H1 (cell line): ENCODE data around the gene SPOCK1. TPM values are rescaled to one million over a fixed set of nuclear protein-coding genes. Genes with fewer than 3 reads are reported as not detected.

Experiments
- CTCF ChIA-PET: fragments of 300-600 bp; sonication (Branson Sonifier 250); formaldehyde crosslinking; loops from one replicate; lab custom pipeline; 2021; ENCODE audit not compliant: partially characterized antibody; lab: Charles Lee
- POLR2A ChIA-PET: fragments of 300-600 bp; sonication (Branson Sonifier 250); formaldehyde crosslinking; loops from one replicate; lab custom pipeline; 2021; ENCODE audit warnings: inconsistent platforms; ENCODE audit not compliant: partially characterized antibody; lab: Charles Lee
- DNase-seq, 2 experiments: peaks; one replicate each; pipeline versions ENCODE4 v3.0.0 to v3.0.0-alpha.2; 2010 to 2022; ENCODE audit warnings: low spot score in 2 of 2, low read depth in 1 of 2, mixed read lengths in 1 of 2
- FAIRE-seq: peaks from 2 replicates; lab custom pipeline; 2011; peaks lifted over from hg19 to GRCh38; lab: Jason Lieb, UNC
- H2AFZ ChIP-seq: 2 replicates; pipeline ENCODE4 v1.8.1; 2012; ENCODE audit warnings: low read length, inconsistent platforms
- H2AK5ac ChIP-seq: 2 replicates; pipeline ENCODE4 v1.6.1; 2013; ENCODE audit warnings: low read depth, low read length
- H2BK120ac ChIP-seq: replicated peaks from 2 replicates; pipeline ENCODE3; 2013; ENCODE audit warnings: low read depth, low read length, inconsistent platforms
- H2BK12ac ChIP-seq: 2 replicates; pipeline ENCODE4 v1.6.1; 2013; ENCODE audit warnings: low read depth, low read length
- H2BK15ac ChIP-seq: 2 replicates; pipeline ENCODE4 v1.6.1; 2013; ENCODE audit warnings: low read length
- H2BK20ac ChIP-seq: 2 replicates; pipeline ENCODE4 v1.6.1; 2013; ENCODE audit warnings: low read length
- H2BK5ac ChIP-seq: 2 replicates; pipeline ENCODE4 v1.6.1; 2013; ENCODE audit warnings: low read depth, low read length
- H3K14ac ChIP-seq: 2 replicates; pipeline ENCODE4 v1.6.1; 2013; ENCODE audit warnings: inconsistent platforms; ENCODE audit not compliant: insufficient read length
- H3K18ac ChIP-seq: 2 replicates; pipeline ENCODE4 v1.6.1; 2013; ENCODE audit warnings: low read length; ENCODE audit errors: extremely low read depth
- H3K23ac ChIP-seq: 2 replicates; pipeline ENCODE4 v1.6.1; 2013; ENCODE audit warnings: inconsistent platforms; ENCODE audit not compliant: insufficient read length
- H3K23me2 ChIP-seq: 2 replicates; pipeline ENCODE4 v1.6.1; 2013; ENCODE audit warnings: low read depth, low read length
- H3K27ac ChIP-seq: 2 replicates; pipeline ENCODE4 v1.6.1; 2011; ENCODE audit warnings: low read depth, low read length, inconsistent platforms
- H3K27me3 ChIP-seq, 4 experiments: replicated peaks in 1 of 4; 1 replicate in 1 of 4; 2 replicates in 3 of 4; pipeline versions ENCODE4 v1.6.1 to v1.8.1; 2011 to 2013; ENCODE audit warnings: low read length in 3 of 4, mild to moderate bottlenecking in 3 of 4, inconsistent platforms in 2 of 4, mixed read lengths in 2 of 4, moderate library complexity in 1 of 4; ENCODE audit not compliant: control insufficient read depth in 3 of 4, insufficient read depth in 3 of 4; ENCODE audit errors: extremely low read depth in 1 of 4
- H3K36me3 ChIP-seq, 4 experiments: 2 replicates each; pipeline versions ENCODE4 v1.6.1 to v1.8.1; 2011 to 2013; ENCODE audit warnings: mild to moderate bottlenecking in 4 of 4, low read length in 3 of 4, moderate library complexity in 2 of 4, control low read depth in 1 of 4, inconsistent platforms in 1 of 4; ENCODE audit not compliant: insufficient read depth in 4 of 4, control insufficient read depth in 2 of 4
- H3K4ac ChIP-seq: replicated peaks from 2 replicates; pipeline ENCODE3; 2013; ENCODE audit warnings: low read length, low read depth, mixed read lengths, inconsistent platforms; ENCODE audit not compliant: insufficient read length
- H3K4me1 ChIP-seq, 4 experiments: replicated peaks in 1 of 4; 1 replicate in 1 of 4; 2 replicates in 3 of 4; pipeline versions ENCODE4 v1.6.1 to v1.8.1; 2011 to 2013; ENCODE audit warnings: low read length in 3 of 4, inconsistent platforms in 2 of 4, mixed read lengths in 1 of 4; ENCODE audit not compliant: insufficient read depth in 4 of 4, control insufficient read depth in 3 of 4
- H3K4me2 ChIP-seq, 2 experiments: 2 replicates each; pipeline versions ENCODE4 v1.6.1 to v1.8.1; 2011 to 2013; ENCODE audit warnings: low read depth in 2 of 2, low read length in 2 of 2, control low read depth in 1 of 2, inconsistent platforms in 1 of 2, mild to moderate bottlenecking in 1 of 2; ENCODE audit not compliant: insufficient read depth in 1 of 2
- H3K4me3 ChIP-seq, 4 experiments: fragments of 200-600, 300-600 bp in 1 of 4; sonication (generic), shearing (Covaris generic), sonication (Bioruptor Twin) in 1 of 4; 2 replicates each; pipeline versions ENCODE4 v1.5.1 to v1.8.1; 2011 to 2016; ENCODE audit warnings: low read length in 4 of 4, low read depth in 3 of 4, control low read depth in 2 of 4, inconsistent platforms in 2 of 4, mild to moderate bottlenecking in 2 of 4, mixed read lengths in 1 of 4, moderate library complexity in 1 of 4; ENCODE audit not compliant: insufficient read depth in 2 of 4; ENCODE audit errors: extremely low read depth in 1 of 4
- H3K56ac ChIP-seq: replicated peaks from 2 replicates; pipeline ENCODE3; 2013; ENCODE audit warnings: low read depth, mild to moderate bottlenecking, mixed read lengths, low read length, inconsistent platforms; ENCODE audit not compliant: insufficient read length
- H3K79me1 ChIP-seq: 2 replicates; pipeline ENCODE4 v1.6.1; 2013; ENCODE audit warnings: low read depth, low read length, control low read depth
- H3K79me2 ChIP-seq, 2 experiments: 2 replicates each; pipeline versions ENCODE4 v1.6.1 to v1.8.1; 2012 to 2013; ENCODE audit warnings: low read length in 2 of 2, mild to moderate bottlenecking in 2 of 2, inconsistent platforms in 1 of 2; ENCODE audit not compliant: insufficient read depth in 2 of 2, control insufficient read depth in 1 of 2
- H3K9ac ChIP-seq, 4 experiments: replicated peaks in 1 of 4; 1 replicate in 1 of 4; 2 replicates in 3 of 4; pipeline versions ENCODE4 v1.6.1 to v1.8.1; 2011 to 2013; ENCODE audit warnings: low read depth in 3 of 4, low read length in 3 of 4, control low read depth in 2 of 4, mild to moderate bottlenecking in 2 of 4, moderate library complexity in 2 of 4, inconsistent platforms in 1 of 4; ENCODE audit errors: extremely low read depth in 1 of 4
- H3K9me3 ChIP-seq, 2 experiments: 2 replicates each; pipeline versions ENCODE4 v1.6.1 to v1.8.1; 2012 to 2013; ENCODE audit warnings: mild to moderate bottlenecking in 2 of 2, moderate library complexity in 2 of 2, control low read depth in 1 of 2, inconsistent platforms in 1 of 2, low read depth in 1 of 2, low read length in 1 of 2, mixed read lengths in 1 of 2; ENCODE audit not compliant: insufficient read depth in 2 of 2
- H4K20me1 ChIP-seq, 2 experiments: replicated peaks in 1 of 2; 2 replicates each; pipeline versions ENCODE3 to v1.8.1; 2011 to 2013; ENCODE audit warnings: inconsistent platforms in 2 of 2, low read length in 2 of 2, mild to moderate bottlenecking in 1 of 2; ENCODE audit not compliant: insufficient read depth in 2 of 2, control insufficient read depth in 1 of 2
- H4K5ac ChIP-seq: 2 replicates; pipeline ENCODE4 v1.6.1; 2013; ENCODE audit warnings: low read length, low read depth, mixed read lengths, inconsistent platforms; ENCODE audit not compliant: insufficient read length
- H4K8ac ChIP-seq: 2 replicates; pipeline ENCODE4 v1.8.0; 2013; ENCODE audit warnings: mild to moderate bottlenecking, moderate library complexity, low read length, inconsistent platforms; ENCODE audit not compliant: insufficient read depth; ENCODE audit errors: extremely low read depth
- H4K91ac ChIP-seq: replicated peaks from 2 replicates; pipeline ENCODE3; 2013; ENCODE audit warnings: low read length, mixed read lengths, inconsistent platforms; ENCODE audit not compliant: insufficient read length
- NANOG ChIP-seq: IDR thresholded peaks from 2 replicates; pipeline ENCODE4 v1.6.1; 2011; ENCODE audit warnings: low read length, low read depth, mild to moderate bottlenecking, inconsistent platforms; ENCODE audit not compliant: insufficient read depth, poor library complexity, severe bottlenecking
- PHF8 ChIP-seq: fragments of 200-600 bp; sonication (generic); conservative IDR thresholded peaks from 2 replicates; pipeline ENCODE4 v1.7.1; 2012; ENCODE audit warnings: low read depth, mild to moderate bottlenecking, inconsistent platforms, low read length, moderate library complexity
- SUZ12 ChIP-seq: fragments of 200-600 bp; sonication (generic); IDR thresholded peaks from 2 replicates; pipeline ENCODE4 v1.6.1; 2012; ENCODE audit warnings: mild to moderate bottlenecking, inconsistent platforms, low read length, moderate library complexity, mixed read lengths
- TAF1 ChIP-seq: IDR thresholded peaks from 2 replicates; pipeline ENCODE4 v1.6.1; 2011; ENCODE audit warnings: mild to moderate bottlenecking, low read depth, low read length
- WGBS, 2 experiments: shearing (Covaris generic) in 1 of 2; methylation state at CpG; one replicate each; pipeline versions ENCODE4 v1.1.6 to v1.1.7; 2013 to 2015; ENCODE audit warnings: low lambda C conversion rate in 2 of 2, mixed read lengths in 2 of 2, inconsistent platforms in 1 of 2, low coverage in 1 of 2, missing lambda C conversion rate in 1 of 2; ENCODE audit not compliant: insufficient replicate concordance in 2 of 2, insufficient coverage in 1 of 2, insufficient read length in 1 of 2; ENCODE audit errors: extremely low coverage in 1 of 2, missing lambda C conversion rate in 1 of 2; 5-methylcytosine and 5-hydroxymethylcytosine counted together
- polyA plus RNA-seq, 7 experiments: library from polyadenylated mRNA; depleted of rRNA in 3 of 7; stranded (reverse) in 5 of 7; unstranded in 2 of 7; fragments of >200 nt in 5 of 7; fragments of 200-250 nt in 2 of 7; gene quantifications; 1 replicate in 5 of 7; 2 replicates in 1 of 7; 4 replicates in 1 of 7; pipeline versions ENCODE4 v1.2.1 to v1.2.3, GENCODE V29; 2011 to 2013; ENCODE audit warnings: missing spikeins in 2 of 7, mixed read lengths in 2 of 7
- total RNA-seq: library from RNA; stranded (reverse); fragmentation: NEBNext Ultra II Directional; extraction: Animal tissue kit (Norgen Biotek cat#: 25700); gene quantifications from 2 replicates; pipeline ENCODE4 v1.2.1, GENCODE V29; 2021
- TF ChIP-seq, protein P1 (sequence below): IDR thresholded peaks from 2 replicates; pipeline ENCODE4 v1.6.1; 2012; ENCODE audit warnings: inconsistent platforms

Gene SPOCK1
- total and polyA plus RNA-seq, 2 of the 8 experiments (the other 6 are each of a cell fraction or from before 2014, with no cell fraction given) = 6.9 to 18.1 TPM

DNA sequence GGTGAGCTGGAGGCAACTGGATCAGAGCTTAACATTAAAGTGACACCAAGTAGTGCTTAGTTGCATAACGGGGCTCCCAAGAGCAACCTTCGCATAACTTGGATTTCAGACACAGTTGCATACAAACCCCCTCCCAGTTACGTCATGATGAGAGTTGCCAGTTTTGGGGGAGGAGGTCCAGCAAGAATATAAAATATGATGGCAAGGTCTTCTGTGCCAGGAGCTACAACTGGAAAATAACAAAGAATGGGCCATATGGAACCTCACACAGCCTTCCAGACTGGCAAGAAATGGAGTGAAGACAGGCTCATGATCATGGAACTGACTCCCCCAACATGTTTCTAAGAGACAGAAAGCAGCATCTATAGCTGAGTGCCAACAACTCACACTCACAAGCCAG lies 8.5 kb downstream of the SPOCK1 start:
- Histone ChIP-seq H3K18ac (no peak overlapping the region), H3K56ac (no peak overlapping the region), H3K9me3 (no peaks in the 10 kb centered on the region), H3K4me3 (no peak overlapping the region), H3K79me1 (no peaks in the 10 kb centered on the region), H2AFZ (no peak overlapping the region), H4K91ac (no peak overlapping the region), H2AK5ac (no peak overlapping the region), H2BK20ac (no peak overlapping the region), H3K4ac (no peak overlapping the region), H3K9ac (no peak overlapping the region), H3K79me2 (no peaks in the 10 kb centered on the region), H4K8ac (no peak overlapping the region), H2BK12ac (no peak overlapping the region), H4K5ac (no peak overlapping the region), H3K4me2 (no peak overlapping the region), H3K27ac (no peak overlapping the region), H3K23ac (no peak overlapping the region), H3K23me2 (no peaks in the 10 kb centered on the region), H3K4me1 (no peaks in the 10 kb centered on the region), H2BK120ac (no peak overlapping the region), H2BK5ac (no peak overlapping the region), H3K14ac (no peak overlapping the region), H3K36me3 (no peaks in the 10 kb centered on the region), H2BK15ac (no peak overlapping the region), H3K27me3 (no peaks in the 10 kb centered on the region; a peak in 1 of 7 replicates), H4K20me1 (no peaks in the 10 kb centered on the region)
- CTCF ChIA-PET = interaction anchor here (0.9 to 3.6 kb wide), 6 partner anchors 12 to 413 kb away, joined by 3 to 20 read pairs (median 3); no protein-coding TSS in a partner anchor
- FAIRE-seq (no peak), DNase-seq (no peak)
- 83% methylated on average over 3 of the region's 3 CpGs; no CpG with 5 or more reads in 1 of the 2 experiments for WGBS, 2 experiments
- TF ChIP-seq NANOG = no peak
- TF ChIP-seq, protein P1, sequence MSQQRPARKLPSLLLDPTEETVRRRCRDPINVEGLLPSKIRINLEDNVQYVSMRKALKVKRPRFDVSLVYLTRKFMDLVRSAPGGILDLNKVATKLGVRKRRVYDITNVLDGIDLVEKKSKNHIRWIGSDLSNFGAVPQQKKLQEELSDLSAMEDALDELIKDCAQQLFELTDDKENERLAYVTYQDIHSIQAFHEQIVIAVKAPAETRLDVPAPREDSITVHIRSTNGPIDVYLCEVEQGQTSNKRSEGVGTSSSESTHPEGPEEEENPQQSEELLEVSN = no peak
- TF ChIP-seq TAF1 = no peak
- no peak for TF ChIP-seq SUZ12
- TF ChIP-seq PHF8 = no peak
- POLR2A ChIA-PET = interaction anchor here (1.1 kb wide), 1 partner anchor 122 kb away, joined by 3 read pairs; no protein-coding TSS in a partner anchor
